H9 (cell line): ENCODE results near the gene FEV. TPM values are rescaled to one million over a fixed set of nuclear protein-coding genes. Genes with fewer than 3 reads are reported as not detected.
"Not testable (repeated sequence)": the region's sequence is repeated elsewhere in the genome, so short reads cannot be mapped to it uniquely, and the experiment has no call there.

Source experiments
- DNase-seq: peaks from one replicate; pipeline ENCODE4 v3.0.0-alpha.2; 2017
- H2AFZ ChIP-seq: one replicate; pipeline ENCODE4 v1.6.1; 2013; ENCODE audit warnings: mild to moderate bottlenecking, low read length, control low read depth, moderate library complexity
- H2AK5ac ChIP-seq: 2 replicates; pipeline ENCODE4 v1.6.1; 2013; ENCODE audit warnings: low read length, control low read depth, mixed read lengths; ENCODE audit not compliant: insufficient read length
- H2BK120ac ChIP-seq: one replicate; pipeline ENCODE4 v1.6.1; 2013; ENCODE audit warnings: low read depth, mild to moderate bottlenecking, low read length, control low read depth, inconsistent platforms; ENCODE audit not compliant: poor library complexity, severe bottlenecking
- H2BK12ac ChIP-seq: 2 replicates; pipeline ENCODE4 v1.6.1; 2013; ENCODE audit warnings: low read length, control low read depth, mixed read lengths, low read depth; ENCODE audit not compliant: insufficient read length
- H2BK15ac ChIP-seq: 2 replicates; pipeline ENCODE4 v1.6.1; 2013; ENCODE audit warnings: low read depth, low read length, control low read depth
- H2BK20ac ChIP-seq: one replicate; pipeline ENCODE4 v1.6.1; 2013; ENCODE audit warnings: low read depth, mild to moderate bottlenecking, low read length, control low read depth, inconsistent platforms; ENCODE audit not compliant: poor library complexity, severe bottlenecking
- H2BK5ac ChIP-seq: 2 replicates; pipeline ENCODE4 v1.6.1; 2013; ENCODE audit warnings: low read length, control low read depth, mixed read lengths; ENCODE audit not compliant: insufficient read length
- H3K14ac ChIP-seq: 2 replicates; pipeline ENCODE4 v1.6.1; 2013; ENCODE audit warnings: low read length, control low read depth; ENCODE audit not compliant: insufficient read depth
- H3K18ac ChIP-seq: 2 replicates; pipeline ENCODE4 v1.6.1; 2013; ENCODE audit warnings: low read depth, mild to moderate bottlenecking, mixed read lengths, low read length, control low read depth; ENCODE audit not compliant: insufficient read length
- H3K23ac ChIP-seq: 2 replicates; pipeline ENCODE4 v1.6.1; 2013; ENCODE audit warnings: low read length, control low read depth, mixed read lengths, low read depth; ENCODE audit not compliant: insufficient read length
- H3K23me2 ChIP-seq: 2 replicates; pipeline ENCODE4 v1.6.1; 2013; ENCODE audit warnings: low read depth, mild to moderate bottlenecking, mixed read lengths, low read length, control low read depth; ENCODE audit not compliant: insufficient read length, poor library complexity, severe bottlenecking
- H3K27ac ChIP-seq: 2 replicates; pipeline ENCODE4 v1.5.1; 2013; ENCODE audit warnings: low read length, control low read depth, mixed read lengths, low read depth; ENCODE audit not compliant: insufficient read length
- H3K27me3 ChIP-seq: 2 replicates; pipeline ENCODE4 v1.6.1; 2013; ENCODE audit warnings: low read length, control low read depth, inconsistent platforms; ENCODE audit not compliant: insufficient read depth
- H3K4ac ChIP-seq: 2 replicates; pipeline ENCODE4 v1.6.1; 2013; ENCODE audit warnings: low read depth, mild to moderate bottlenecking, control low read depth, inconsistent platforms, low read length, moderate library complexity
- H3K4me1 ChIP-seq: 2 replicates; pipeline ENCODE4 v1.6.1; 2013; ENCODE audit warnings: low read length, control low read depth, inconsistent platforms; ENCODE audit not compliant: insufficient read depth
- H3K4me2 ChIP-seq: 2 replicates; pipeline ENCODE4 v1.6.1; 2013; ENCODE audit warnings: low read length, control low read depth, mixed read lengths; ENCODE audit not compliant: insufficient read length, insufficient read depth
- H3K56ac ChIP-seq: 2 replicates; pipeline ENCODE4 v1.6.1; 2013; ENCODE audit warnings: low read depth, mild to moderate bottlenecking, mixed read lengths, low read length, control low read depth; ENCODE audit not compliant: insufficient read length
- H3K79me1 ChIP-seq: 2 replicates; pipeline ENCODE4 v1.6.1; 2013; ENCODE audit warnings: low read depth, mild to moderate bottlenecking, moderate library complexity, low read length, control low read depth, inconsistent platforms; ENCODE audit not compliant: insufficient read depth, poor library complexity, severe bottlenecking
- H3K79me2 ChIP-seq: 2 replicates; pipeline ENCODE4 v1.6.1; 2013; ENCODE audit warnings: low read length, control low read depth, inconsistent platforms; ENCODE audit not compliant: insufficient read depth
- H3K9ac ChIP-seq: 2 replicates; pipeline ENCODE4 v1.6.1; 2013; ENCODE audit warnings: low read length, control low read depth, mixed read lengths; ENCODE audit not compliant: insufficient read length; ENCODE audit errors: extremely low read depth
- H3K9me3 ChIP-seq: one replicate; pipeline ENCODE4 v1.6.1; 2013; ENCODE audit warnings: low read depth, low read length, inconsistent platforms; ENCODE audit not compliant: control insufficient read depth
- H3T11ph ChIP-seq: one replicate; pipeline ENCODE4 v1.6.1; 2013; ENCODE audit warnings: mild to moderate bottlenecking, low read length, control low read depth, inconsistent platforms
- H4K20me1 ChIP-seq: one replicate; pipeline ENCODE4 v1.6.1; 2013; ENCODE audit not compliant: control insufficient read depth, insufficient read length, insufficient read depth
- H4K5ac ChIP-seq: 2 replicates; pipeline ENCODE4 v1.6.1; 2013; ENCODE audit warnings: low read depth, mild to moderate bottlenecking, mixed read lengths, low read length, control low read depth; ENCODE audit not compliant: insufficient read length
- H4K8ac ChIP-seq: replicated peaks from 2 replicates; pipeline ENCODE4 v1.6.1; 2013; ENCODE audit warnings: low read length, control low read depth, mixed read lengths, low read depth; ENCODE audit not compliant: insufficient read length
- H4K91ac ChIP-seq: 2 replicates; pipeline ENCODE4 v1.6.1; 2013; ENCODE audit warnings: low read depth, mild to moderate bottlenecking, moderate library complexity, mixed read lengths, low read length, control low read depth; ENCODE audit not compliant: insufficient read length
- H3K27ac Mint-ChIP-seq, 3 experiments: 2 replicates in 2 of 3; 3 replicates in 1 of 3; pipeline ENCODE4 v1.8.0; 2020 to 2021; ENCODE audit warnings: mixed read lengths in 3 of 3, mild to moderate bottlenecking in 1 of 3, moderate library complexity in 1 of 3
- H3K27me3 Mint-ChIP-seq: 2 replicates; pipeline ENCODE4 v1.8.0; 2021; ENCODE audit warnings: low read depth, mild to moderate bottlenecking, moderate library complexity, mixed read lengths
- H3K36me3 Mint-ChIP-seq, 3 experiments: 2 replicates in 2 of 3; 3 replicates in 1 of 3; pipeline ENCODE4 v1.8.0; 2020 to 2021; ENCODE audit warnings: low read depth in 3 of 3, mixed read lengths in 3 of 3; ENCODE audit not compliant: insufficient read depth in 1 of 3
- H3K4me1 Mint-ChIP-seq, 2 experiments: 2 replicates each; pipeline ENCODE4 v1.8.0; 2020; ENCODE audit warnings: mixed read lengths in 2 of 2
- H3K4me3 Mint-ChIP-seq, 2 experiments: 2 replicates in 1 of 2; 3 replicates in 1 of 2; pipeline ENCODE4 v1.8.0; 2020 to 2021; ENCODE audit warnings: mild to moderate bottlenecking in 2 of 2, mixed read lengths in 2 of 2, moderate library complexity in 1 of 2
- H3K9me3 Mint-ChIP-seq, 2 experiments: 2 replicates in 1 of 2; 3 replicates in 1 of 2; pipeline ENCODE4 v1.8.0; 2020; ENCODE audit warnings: mild to moderate bottlenecking in 2 of 2, mixed read lengths in 2 of 2, moderate library complexity in 1 of 2
- WGBS: extraction: QIAGEN DNeasy Blood & Tissue Kit; methylation state at CpG from one replicate; pipeline ENCODE4 v1.1.7; 2013; ENCODE audit warnings: missing lambda C conversion rate, low lambda C conversion rate, mixed read lengths; ENCODE audit not compliant: insufficient read length; ENCODE audit errors: extremely low coverage; 5-methylcytosine and 5-hydroxymethylcytosine counted together
- total RNA-seq: library from RNA; stranded (reverse); gene quantifications from 2 replicates; pipeline ENCODE4 v1.2.1, GENCODE V29; 2021
- TF ChIP-seq, protein P1 (sequence below): fragments of 200-600 bp; sonication (generic); conservative IDR thresholded peaks from 3 replicates; pipeline ENCODE4 v1.8.0; 2021; ENCODE audit warnings: antibody characterized with exemption, mild to moderate bottlenecking

The FEV gene
- total RNA-seq, 1 experiment from 2014 or later = not detected

- Mint-ChIP-seq H3K4me3 (no peak overlapping the region), H3K27me3 (peaks cover 44% of the 10 kb centered on the region), H3K27ac (no peak overlapping the region; a peak in 1 of 7 replicates), H3K9me3 (peaks cover 0 to 4% of the 10 kb centered on the region in 2 experiments; a peak in 1 of 5 replicates), H3K4me1 (no peaks in the 10 kb centered on the region), H3K36me3 (no peaks in the 10 kb centered on the region)
- Histone ChIP-seq H3K27me3 (no peaks in the 10 kb centered on the region), H2AFZ (no peak overlapping the region), H2BK20ac (no peak overlapping the region), H3K27ac (no peak overlapping the region), H4K20me1 (no peaks in the 10 kb centered on the region), H4K5ac (no peak overlapping the region), H3K79me1 (no peaks in the 10 kb centered on the region), H3K9ac (no peak overlapping the region), H4K8ac (no peak overlapping the region), H3K23me2 (no peaks in the 10 kb centered on the region), H3K79me2 (no peaks in the 10 kb centered on the region), H3K23ac (no peak overlapping the region), H3T11ph (no peak overlapping the region), H2BK15ac (no peak overlapping the region), H3K18ac (no peak overlapping the region), H3K4ac (no peak overlapping the region), H2AK5ac (no peak overlapping the region), H3K14ac (no peak overlapping the region), H3K4me2 (no peak overlapping the region), H4K91ac (no peak overlapping the region), H2BK5ac (no peak overlapping the region), H3K56ac (no peak overlapping the region), H2BK12ac (no peak overlapping the region), H3K9me3 (no peaks in the 10 kb centered on the region), H2BK120ac (no peak overlapping the region), H3K4me1 (no peaks in the 10 kb centered on the region; the same call in 1 of the 2 replicates)
- TF ChIP-seq, protein P1, sequence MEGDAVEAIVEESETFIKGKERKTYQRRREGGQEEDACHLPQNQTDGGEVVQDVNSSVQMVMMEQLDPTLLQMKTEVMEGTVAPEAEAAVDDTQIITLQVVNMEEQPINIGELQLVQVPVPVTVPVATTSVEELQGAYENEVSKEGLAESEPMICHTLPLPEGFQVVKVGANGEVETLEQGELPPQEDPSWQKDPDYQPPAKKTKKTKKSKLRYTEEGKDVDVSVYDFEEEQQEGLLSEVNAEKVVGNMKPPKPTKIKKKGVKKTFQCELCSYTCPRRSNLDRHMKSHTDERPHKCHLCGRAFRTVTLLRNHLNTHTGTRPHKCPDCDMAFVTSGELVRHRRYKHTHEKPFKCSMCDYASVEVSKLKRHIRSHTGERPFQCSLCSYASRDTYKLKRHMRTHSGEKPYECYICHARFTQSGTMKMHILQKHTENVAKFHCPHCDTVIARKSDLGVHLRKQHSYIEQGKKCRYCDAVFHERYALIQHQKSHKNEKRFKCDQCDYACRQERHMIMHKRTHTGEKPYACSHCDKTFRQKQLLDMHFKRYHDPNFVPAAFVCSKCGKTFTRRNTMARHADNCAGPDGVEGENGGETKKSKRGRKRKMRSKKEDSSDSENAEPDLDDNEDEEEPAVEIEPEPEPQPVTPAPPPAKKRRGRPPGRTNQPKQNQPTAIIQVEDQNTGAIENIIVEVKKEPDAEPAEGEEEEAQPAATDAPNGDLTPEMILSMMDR = no peak
- no peak for DNase-seq
- no CpG with 5 or more reads among the region's 1 CpG for WGBS
These were observed 40.1 kb downstream of the FEV start for GRCh38 chr2:218944759-218945404.

DNA sequence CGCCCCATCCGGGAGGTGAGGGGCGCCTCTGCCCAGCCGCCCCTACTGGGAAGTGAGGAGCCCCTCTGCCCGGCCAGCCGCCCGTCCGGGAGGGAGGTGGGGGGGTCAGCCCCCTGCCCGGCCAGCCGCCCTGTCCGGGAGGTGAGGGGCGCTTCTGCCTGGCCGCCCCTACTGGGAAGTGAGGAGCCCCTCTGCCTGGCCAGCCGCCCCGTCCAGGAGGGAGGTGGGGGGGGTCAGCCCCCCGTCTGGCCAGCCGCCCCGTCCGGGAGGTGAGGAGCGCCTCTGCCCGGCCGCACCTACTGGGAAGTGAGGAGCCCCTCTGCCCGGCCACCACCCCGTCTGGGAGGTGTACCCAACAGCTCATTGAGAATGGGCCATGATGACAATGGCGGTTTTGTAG, 53.2 kb downstream of the FEV start:
- H3K27me3 Mint-ChIP-seq = peaks cover 56% of the 10 kb centered on the region
- H3K79me1 ChIP-seq, H2BK12ac ChIP-seq, H4K8ac ChIP-seq, H3K79me2 ChIP-seq, H3T11ph ChIP-seq, H3K14ac ChIP-seq, H3K27me3 ChIP-seq, H2BK5ac ChIP-seq, H3K27ac Mint-ChIP-seq, H2BK15ac ChIP-seq, H3K23ac ChIP-seq, H3K27ac ChIP-seq, H3K4me1 Mint-ChIP-seq, H2AK5ac ChIP-seq, H3K18ac ChIP-seq, H2AFZ ChIP-seq, H3K4ac ChIP-seq, H4K91ac ChIP-seq, H4K5ac ChIP-seq, H3K23me2 ChIP-seq, H2BK120ac ChIP-seq, H3K9me3 ChIP-seq, H3K56ac ChIP-seq, H4K20me1 ChIP-seq, H3K4me3 Mint-ChIP-seq, H3K9ac ChIP-seq, H3K36me3 Mint-ChIP-seq, DNase-seq, H3K4me1 ChIP-seq, H2BK20ac ChIP-seq, H3K4me2 ChIP-seq: not testable (repeated sequence)
- H3K9me3 Mint-ChIP-seq = peaks cover 23 to 31% of the 10 kb centered on the region in 2 experiments
- WGBS = no CpG with 5 or more reads among the region's 25 CpGs
